ENCODE data around the gene SLC10A1.

The SLC10A1 gene

GRCh38 chr14:69794791-69795190 is 2.2 kb downstream of the SLC10A1 start:
- no peak overlapping the region for H3K4me3 ChIP-seq (ENCODE audit: severe bottlenecking)
- H3K36me3 ChIP-seq (ENCODE audit: low read depth) = no peaks in the 10 kb centered on the region
- TF ChIP-seq CTCF (IDR thresholded peaks at IDR 0.05; ENCODE audit: poor library complexity, severe bottlenecking) = no peak
- no peak overlapping the region for H3K27ac ChIP-seq (ENCODE audit: poor library complexity, severe bottlenecking)
- DNase-seq (ENCODE audit: low spot score) = no peak
- H3K9me3 ChIP-seq (ENCODE audit: severe bottlenecking) = no peaks in the 10 kb centered on the region
- H3K27me3 ChIP-seq (ENCODE audit: insufficient read depth, poor library complexity, severe bottlenecking) = no peaks in the 10 kb centered on the region
- H3K4me1 ChIP-seq (ENCODE audit: insufficient read depth, poor library complexity, severe bottlenecking) = no peaks in the 10 kb centered on the region
- ATAC-seq (ENCODE audit: low read depth) = no peak

- Histone ChIP-seq H3K4me3 (ENCODE audit: severe bottlenecking) (no peak overlapping the region), H3K4me1 (ENCODE audit: insufficient read depth, poor library complexity, severe bottlenecking) (peaks cover 3% of the 10 kb centered on the region), H3K27me3 (ENCODE audit: insufficient read depth, poor library complexity, severe bottlenecking) (no peaks in the 10 kb centered on the region)
Observed at GRCh38 chr14:69792887-69793421, 4.1 kb downstream of the SLC10A1 start.

GRCh38 chr14:69789118-69789640 is 7.9 kb downstream of the SLC10A1 start:
- H3K9me3 ChIP-seq (ENCODE audit: severe bottlenecking) = no peaks in the 10 kb centered on the region
- no peak overlapping the region for H3K27ac ChIP-seq (ENCODE audit: poor library complexity, severe bottlenecking)
- H3K27me3 ChIP-seq (ENCODE audit: insufficient read depth, poor library complexity, severe bottlenecking) = no peaks in the 10 kb centered on the region
- H3K36me3 ChIP-seq (ENCODE audit: low read depth) = no peaks in the 10 kb centered on the region
- H3K4me3 ChIP-seq (ENCODE audit: severe bottlenecking) = no peak overlapping the region
- no peak for TF ChIP-seq CTCF (IDR thresholded peaks at IDR 0.05; ENCODE audit: poor library complexity, severe bottlenecking)
- DNase-seq (ENCODE audit: low spot score) (no peak), ATAC-seq (ENCODE audit: low read depth) (peak; percentile 68; the same call in 2 of the 3 replicates)
- H3K4me1 ChIP-seq (ENCODE audit: insufficient read depth, poor library complexity, severe bottlenecking) = peaks cover 3% of the 10 kb centered on the region

More at GRCh38 chr14:69792887-69793421, 4.1 kb downstream of the SLC10A1 start:
- TF ChIP-seq CTCF (IDR thresholded peaks at IDR 0.05; ENCODE audit: poor library complexity, severe bottlenecking) = no peak
- H3K9me3 ChIP-seq (ENCODE audit: severe bottlenecking) = no peaks in the 10 kb centered on the region
- DNase-seq (ENCODE audit: low spot score) (no peak), ATAC-seq (ENCODE audit: low read depth) (no peak)
- no peaks in the 10 kb centered on the region for H3K36me3 ChIP-seq (ENCODE audit: low read depth)
- H3K27ac ChIP-seq (ENCODE audit: poor library complexity, severe bottlenecking) = no peak overlapping the region

- ATAC-seq (ENCODE audit: low read depth) (no peak), DNase-seq (ENCODE audit: low spot score) (no peak)
- Histone ChIP-seq H3K27me3 (ENCODE audit: insufficient read depth, poor library complexity, severe bottlenecking) (no peaks in the 10 kb centered on the region), H3K36me3 (ENCODE audit: low read depth) (no peaks in the 10 kb centered on the region), H3K9me3 (ENCODE audit: severe bottlenecking) (no peaks in the 10 kb centered on the region), H3K4me1 (ENCODE audit: insufficient read depth, poor library complexity, severe bottlenecking) (peaks cover 3% of the 10 kb centered on the region), H3K4me3 (ENCODE audit: severe bottlenecking) (no peak overlapping the region), H3K27ac (ENCODE audit: poor library complexity, severe bottlenecking) (no peak overlapping the region)
- no peak for TF ChIP-seq CTCF (IDR thresholded peaks at IDR 0.05; ENCODE audit: poor library complexity, severe bottlenecking)
Observed at GRCh38 chr14:69786603-69787002, 10.4 kb downstream of the SLC10A1 start.

- H3K4me1 ChIP-seq (ENCODE audit: insufficient read depth, poor library complexity, severe bottlenecking) = peaks cover 3% of the 10 kb centered on the region
- H3K4me3 ChIP-seq (ENCODE audit: severe bottlenecking) = no peak overlapping the region
- H3K36me3 ChIP-seq (ENCODE audit: low read depth) = peaks cover 6% of the 10 kb centered on the region; the same call in 1 of the 2 replicates
- TF ChIP-seq CTCF (IDR thresholded peaks at IDR 0.05; ENCODE audit: poor library complexity, severe bottlenecking) = no peak
- DNase-seq (ENCODE audit: low spot score) (no peak), ATAC-seq (ENCODE audit: low read depth) (no peak)
- no peak overlapping the region for H3K27ac ChIP-seq (ENCODE audit: poor library complexity, severe bottlenecking)
- H3K27me3 ChIP-seq (ENCODE audit: insufficient read depth, poor library complexity, severe bottlenecking) = no peaks in the 10 kb centered on the region
- no peaks in the 10 kb centered on the region for H3K9me3 ChIP-seq (ENCODE audit: severe bottlenecking)
Observed at GRCh38 chr14:69784942-69785341, 12.1 kb downstream of the SLC10A1 start.
